HG03575 (cell line): ENCODE data around the gene FNDC1.

Experiments
- ATAC-seq: cut with Tn5 transposase; IDR thresholded peaks from one replicate; pipeline ENCODE4 v1.9.1; 2021; ENCODE audit not compliant: unreplicated experiment, insufficient number of reproducible peaks, low FRiP score; ENCODE audit errors: extremely low read depth

Gene FNDC1

DNA sequence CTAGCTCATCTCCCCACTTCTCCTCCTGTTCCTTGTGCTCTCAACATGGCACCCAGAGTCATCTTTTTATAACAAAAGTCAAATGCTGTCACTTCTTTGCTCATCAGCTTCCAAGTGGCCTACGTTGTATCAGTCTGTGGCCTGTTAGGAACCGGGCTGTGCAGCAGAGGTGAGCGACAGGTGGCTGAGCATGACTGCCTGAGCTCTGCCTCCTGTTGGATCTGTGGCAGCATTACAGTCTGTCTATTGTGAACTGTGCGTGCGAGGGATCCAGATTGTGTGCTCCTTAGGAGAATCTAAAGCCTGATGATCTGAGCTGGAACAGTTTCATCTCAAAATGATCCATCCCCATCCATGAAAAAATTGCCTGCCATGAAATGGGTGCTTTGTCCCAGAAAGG is 129.6 kb downstream of the FNDC1 start:
- no peak for ATAC-seq

DNA sequence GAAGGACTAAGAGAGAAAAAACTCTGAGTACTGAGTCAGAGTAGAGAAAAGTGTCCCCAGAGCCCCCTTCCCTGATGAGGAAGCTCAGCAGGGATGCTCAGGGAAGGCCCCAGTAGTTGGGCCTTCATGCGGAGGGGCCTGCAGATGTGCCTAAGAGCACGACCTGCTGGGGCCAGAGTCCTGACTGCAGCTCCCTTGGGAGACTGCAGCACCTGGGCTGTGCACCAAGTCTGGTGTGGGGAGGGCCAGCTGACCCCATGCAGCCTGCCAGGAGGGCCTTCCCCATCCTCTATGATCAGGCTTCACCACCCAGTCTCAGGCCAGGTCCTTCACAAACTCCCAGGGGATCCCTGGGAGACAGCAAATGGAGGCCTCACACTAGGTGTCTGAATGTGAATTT is 130.4 kb downstream of the FNDC1 start:
- no peak for ATAC-seq

DNA sequence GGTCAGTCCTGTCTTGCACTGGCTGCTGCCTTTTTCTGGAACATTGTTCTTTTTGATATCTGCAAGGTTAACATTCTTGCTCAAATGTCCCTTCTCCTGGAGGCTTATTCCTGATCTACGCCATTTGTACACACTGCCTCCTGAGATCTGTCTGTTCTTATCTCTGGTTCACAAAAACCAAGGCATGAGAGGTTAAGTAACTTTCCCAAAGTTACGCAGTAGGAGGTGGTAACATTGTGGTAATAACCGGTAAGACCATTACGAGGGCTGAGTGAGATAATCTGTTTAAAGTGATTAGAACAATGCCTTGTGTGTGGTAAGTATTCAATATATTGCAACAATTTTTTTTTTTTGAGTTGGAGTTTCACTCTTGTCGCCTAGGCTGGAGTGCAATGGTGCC is 132.1 kb downstream of the FNDC1 start:
- no peak for ATAC-seq

DNA sequence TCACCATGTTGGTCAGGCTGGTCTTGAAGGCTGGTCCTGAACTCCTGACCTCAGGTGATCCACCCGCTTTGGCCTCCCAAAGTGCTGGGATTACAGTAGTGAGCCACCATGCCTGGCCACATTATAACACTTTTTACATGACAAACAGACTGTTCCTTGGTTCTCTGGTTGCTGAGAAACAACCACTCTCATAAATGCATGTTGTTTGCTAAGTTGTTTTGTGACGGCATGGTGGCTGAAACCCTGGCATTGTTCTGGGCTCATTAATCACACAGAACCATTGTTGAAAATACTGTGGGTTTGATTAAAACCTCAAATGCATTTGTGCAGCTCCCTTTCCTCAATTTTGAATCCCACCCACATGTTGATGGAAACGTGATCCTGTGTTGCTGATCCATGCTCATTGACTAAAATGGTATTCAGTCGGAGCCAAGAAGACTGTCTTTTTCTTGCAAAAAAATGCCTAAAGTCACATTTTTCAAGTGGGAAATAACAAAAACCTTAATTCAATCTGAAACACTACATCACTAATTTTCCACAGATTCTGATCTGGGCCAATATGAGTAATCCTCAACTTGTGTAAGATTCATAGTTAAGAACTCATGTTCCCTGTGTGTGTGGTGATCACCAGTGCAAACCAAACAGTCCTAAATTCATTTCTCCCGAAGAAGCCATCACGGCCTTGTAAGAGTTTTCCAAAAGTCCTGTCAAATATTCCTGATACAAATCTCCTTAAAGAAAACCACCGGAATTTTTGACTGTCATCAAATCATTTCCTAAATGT is 132.8 kb downstream of the FNDC1 start:
- ATAC-seq, result no peak

DNA sequence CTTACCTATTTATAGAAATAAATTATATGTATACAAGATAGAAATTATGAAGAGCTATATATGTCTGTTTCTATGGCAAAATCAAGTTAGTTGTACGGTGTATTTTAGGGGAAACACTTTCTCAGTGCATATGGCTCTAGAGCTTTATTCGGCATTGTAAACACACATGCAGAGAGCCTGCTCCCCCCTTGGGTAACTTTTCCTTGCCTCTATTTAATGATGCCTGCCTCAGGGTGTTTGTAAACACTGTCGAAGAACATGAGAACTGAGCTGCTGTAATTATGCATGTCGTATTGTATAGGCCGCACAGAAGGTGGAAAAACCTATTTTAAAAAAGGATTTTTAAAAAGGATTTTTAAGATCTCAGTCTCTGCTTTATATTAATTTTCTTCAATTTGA is 133.4 kb downstream of the FNDC1 start:
- ATAC-seq, result no peak

DNA sequence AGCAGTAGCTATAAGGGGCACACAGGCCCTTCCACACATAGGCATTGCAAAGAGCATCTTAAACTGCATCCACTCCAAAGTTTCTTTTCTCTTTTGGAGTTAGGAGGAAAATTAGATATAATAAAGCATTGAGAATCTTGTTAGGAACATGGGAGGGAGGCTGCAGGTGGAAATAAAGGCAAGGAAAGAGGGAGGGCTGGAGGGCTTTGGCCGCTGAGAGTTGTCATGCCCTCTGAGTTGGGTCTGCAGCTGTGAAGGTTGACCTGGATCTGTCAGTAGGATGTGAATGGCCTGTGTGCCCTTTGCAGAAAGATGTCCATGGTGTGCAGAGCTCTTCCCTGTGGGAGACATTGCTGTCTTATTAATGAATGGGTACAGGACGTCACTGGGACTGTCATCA is 134.0 kb downstream of the FNDC1 start:
- no peak for ATAC-seq

DNA sequence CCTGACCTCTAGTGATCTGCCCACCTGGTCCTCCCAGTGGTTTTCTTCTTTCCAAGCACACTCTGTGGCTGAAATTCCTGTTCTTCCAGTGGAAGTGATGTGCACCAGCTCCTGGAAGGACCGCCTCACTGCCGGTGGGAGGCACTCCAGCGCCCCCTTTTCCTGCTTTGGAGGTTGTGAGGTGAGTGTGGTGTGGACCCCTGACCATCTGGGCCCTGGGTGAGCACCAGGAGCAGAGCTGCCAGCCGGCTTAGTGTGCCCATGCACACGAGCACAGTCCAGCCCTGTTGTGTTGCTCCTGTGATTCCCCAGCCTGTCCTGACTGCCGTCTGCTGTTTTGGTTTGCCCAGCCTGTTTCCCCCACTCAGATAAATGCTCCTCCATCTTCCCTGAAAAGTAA is 134.6 kb downstream of the FNDC1 start:
- no peak for ATAC-seq

DNA sequence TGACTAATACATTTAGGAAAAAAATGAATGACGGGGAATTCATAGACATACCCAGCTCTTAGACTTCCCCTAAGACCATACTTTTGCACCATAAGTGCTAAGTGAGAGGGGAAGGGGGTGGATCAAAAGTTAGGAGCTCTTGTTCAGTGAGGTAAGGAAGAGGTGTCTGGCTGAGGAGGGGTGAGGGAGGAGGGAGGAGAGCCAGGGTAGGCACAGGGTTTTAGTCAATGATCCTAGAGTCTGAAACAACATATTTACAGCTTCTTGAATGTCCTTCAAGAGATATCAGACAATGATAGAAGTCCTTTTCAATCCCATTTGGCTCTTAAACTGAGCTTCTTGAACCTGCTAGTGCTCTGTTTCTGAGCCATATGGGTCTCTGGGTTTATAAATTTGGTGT is 135.4 kb downstream of the FNDC1 start:
- no peak for ATAC-seq

DNA sequence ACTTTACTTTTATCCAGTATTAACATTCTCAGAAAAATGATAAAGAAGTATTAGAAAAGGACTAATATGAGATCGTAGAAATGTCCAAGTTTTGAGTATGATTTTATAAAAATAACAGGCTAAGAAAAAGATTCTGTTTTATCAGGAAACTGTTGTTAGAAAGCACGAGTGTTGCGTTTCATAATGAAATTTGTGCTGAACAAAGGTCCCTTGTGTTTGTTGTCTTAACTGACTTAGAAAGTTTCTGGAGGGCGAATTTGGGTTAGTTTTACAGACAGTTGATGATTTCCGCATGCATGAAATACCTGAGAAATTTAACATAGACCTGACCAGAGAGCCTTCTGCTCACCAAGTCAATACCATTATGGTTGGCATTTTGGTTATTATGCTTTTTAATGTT is 136.0 kb downstream of the FNDC1 start:
- no peak for ATAC-seq

DNA sequence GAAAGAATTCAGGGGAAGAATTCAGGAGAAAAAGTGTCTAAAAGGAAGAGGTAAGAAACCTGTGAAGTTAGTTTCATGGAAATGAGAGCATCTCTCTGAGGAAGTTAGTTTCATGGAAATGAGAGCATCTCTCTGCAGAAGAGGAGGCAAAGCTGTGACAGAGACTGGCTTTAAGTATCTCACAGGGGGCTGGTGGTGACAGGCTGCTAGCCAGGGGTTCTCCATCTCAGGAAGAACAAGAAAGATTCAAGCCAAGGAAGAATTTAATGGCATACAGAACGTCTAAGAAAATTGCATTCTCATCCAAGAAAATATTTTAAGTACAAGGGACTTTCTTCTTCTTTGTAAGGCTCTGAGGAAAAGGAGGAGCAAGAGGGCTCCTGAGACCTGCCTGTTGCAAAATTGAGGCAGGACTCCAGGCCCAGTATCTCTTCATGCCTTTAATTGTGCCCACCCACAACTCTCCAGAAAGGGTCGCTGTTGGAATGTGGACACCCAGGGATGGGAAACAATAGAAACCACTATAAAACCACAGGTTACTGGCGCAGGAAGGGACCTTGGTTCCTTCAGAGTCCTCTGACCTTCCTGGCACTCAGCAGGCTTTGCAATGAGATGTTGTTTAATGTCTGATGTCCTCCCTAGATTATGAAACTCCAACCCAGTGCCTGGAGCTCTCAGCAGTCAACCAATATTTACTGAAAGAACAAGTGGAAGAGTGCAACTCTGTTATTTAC is 136.8 kb downstream of the FNDC1 start:
- no peak for ATAC-seq

DNA sequence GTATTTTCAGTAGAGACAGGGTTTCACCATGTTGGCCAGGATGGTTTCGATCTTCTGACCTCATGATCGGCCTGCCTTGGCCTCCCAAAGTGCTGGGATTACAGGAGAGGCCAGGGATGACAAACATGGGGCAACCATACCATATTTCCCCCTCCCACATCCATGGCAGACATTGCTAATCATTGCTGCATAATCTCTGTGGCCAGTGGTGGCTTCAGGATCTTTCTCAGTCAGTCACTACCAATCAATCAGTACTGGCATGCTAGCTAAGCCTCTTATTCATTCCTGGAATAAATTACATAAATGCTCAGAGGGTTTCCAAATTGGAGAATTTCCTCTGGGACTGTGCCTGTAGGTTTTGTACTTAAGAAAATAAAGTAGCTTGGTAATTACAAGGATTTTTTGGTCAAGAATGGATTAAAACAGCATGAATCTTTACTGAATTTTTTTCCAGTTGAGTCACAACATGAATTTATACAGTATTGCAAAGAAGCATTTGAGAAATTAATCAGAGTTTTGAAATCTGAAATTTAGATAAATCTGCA is 138.1 kb downstream of the FNDC1 start:
- ATAC-seq, result no peak

DNA sequence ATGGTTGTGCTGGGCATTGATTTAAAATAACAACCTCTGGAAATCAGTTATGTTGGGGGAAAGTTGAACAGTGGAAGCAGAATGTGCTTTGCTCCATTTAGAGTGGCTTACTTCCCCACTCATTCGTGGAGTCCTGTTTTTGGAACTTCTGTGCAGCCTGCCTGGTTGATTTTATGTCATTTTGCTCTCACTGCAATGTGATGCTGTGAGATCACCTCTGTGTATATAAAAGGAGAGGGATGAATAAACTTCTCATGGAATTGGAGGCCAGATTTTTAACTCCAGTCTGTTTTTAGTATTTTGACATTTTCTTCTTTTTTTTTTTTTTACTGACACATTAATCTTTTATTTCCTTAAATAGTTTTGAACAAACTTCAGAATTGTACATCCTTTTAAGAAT is 139.0 kb downstream of the FNDC1 start:
- no peak for ATAC-seq

DNA sequence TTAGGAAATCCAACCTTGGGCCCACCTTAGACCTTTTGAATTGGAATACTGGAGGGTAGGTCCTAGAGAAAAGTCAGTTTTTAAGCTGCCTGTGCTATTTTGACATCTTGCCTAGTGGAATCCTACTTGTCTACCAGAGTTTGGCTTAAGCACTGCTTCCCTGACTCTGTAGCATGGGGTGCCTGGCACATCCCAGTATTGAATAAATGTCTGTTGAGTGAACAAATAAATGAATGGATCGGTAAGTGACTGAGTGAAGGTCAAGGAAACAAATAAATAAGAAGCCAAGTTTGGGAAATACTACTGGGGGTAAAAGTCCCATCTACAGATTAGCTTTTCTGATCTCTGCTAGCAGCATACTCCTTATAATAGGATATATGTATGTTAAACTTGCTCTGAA is 140.5 kb downstream of the FNDC1 start:
- ATAC-seq, result no peak

DNA sequence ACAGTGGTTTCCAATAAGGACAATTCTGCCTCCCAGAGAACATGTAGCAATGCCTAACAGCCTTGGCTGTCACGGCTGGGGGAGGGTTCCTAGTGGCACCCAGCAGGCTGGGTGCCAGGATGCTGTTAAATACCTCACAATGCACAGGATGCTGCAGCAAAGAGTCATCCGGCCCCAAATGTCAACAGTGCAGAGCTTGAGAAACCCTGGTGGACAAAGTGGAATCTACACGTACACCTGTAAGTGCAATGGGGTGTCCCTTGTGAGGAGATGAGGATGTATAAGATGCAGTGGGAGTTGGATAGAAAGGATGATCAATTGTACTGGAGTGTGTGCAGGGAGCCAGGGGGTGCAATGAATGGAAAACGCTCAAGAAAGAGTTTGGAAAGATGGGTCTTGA is 142.4 kb downstream of the FNDC1 start:
- no peak for ATAC-seq

DNA sequence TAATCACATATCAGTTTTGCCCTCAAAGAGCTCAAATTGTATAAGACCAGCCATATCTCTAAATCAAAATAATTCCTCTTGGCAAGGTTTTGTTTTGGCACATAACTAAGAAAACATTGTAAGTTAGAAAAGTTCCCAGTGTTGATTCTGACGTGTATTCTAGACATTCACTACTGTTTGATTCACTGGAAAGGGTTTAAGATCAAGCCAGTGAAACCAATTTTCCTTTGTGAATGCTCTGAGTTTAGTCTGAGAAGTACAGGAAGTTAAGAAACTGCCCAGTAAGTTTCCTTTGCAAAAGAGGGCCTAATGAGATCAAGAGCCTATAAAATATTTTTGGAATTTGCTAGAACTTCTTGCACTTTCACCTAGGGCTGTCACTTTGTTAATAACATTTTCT is 143.0 kb downstream of the FNDC1 start:
- no peak for ATAC-seq

DNA sequence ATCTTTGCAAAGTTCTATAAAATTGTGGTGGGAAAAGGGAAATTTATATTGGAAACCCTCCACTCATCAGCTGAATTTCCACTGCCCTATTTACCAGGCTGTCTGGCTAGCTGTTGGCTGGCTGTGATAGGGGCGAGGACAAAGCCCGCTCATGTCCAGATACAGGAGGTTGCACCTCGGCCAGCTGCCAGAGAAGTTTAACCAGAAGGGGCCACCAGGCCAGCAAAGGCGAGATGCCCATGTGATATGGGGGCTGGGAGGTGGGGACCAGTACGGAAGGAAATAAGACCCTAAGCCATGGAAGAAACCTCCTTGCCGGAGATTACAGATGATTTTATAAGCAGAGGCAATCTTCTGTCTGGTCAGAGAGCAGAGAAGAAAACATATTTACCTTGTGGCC is 143.8 kb downstream of the FNDC1 start:
- no peak for ATAC-seq

DNA sequence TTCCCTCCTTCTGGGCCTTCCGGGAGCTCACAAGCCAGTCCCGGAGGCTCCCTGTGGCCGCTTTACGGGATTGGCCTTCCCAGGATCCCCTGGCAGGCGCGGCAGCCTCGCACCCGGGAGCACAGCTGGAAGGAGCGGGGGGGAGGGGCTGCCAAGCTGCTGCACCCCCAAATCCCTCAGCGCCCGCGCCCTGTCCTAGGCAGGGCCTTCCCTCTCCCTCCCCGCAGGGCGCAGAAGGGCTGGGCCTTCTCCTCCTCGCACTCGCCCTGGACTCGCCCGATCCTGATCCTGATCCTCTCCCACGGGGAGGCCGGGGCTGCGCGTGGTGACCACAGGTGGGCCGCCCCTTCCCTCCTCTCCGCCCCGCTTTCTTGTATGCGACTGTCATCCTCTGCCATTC is 146.4 kb downstream of the FNDC1 start:
- no peak for ATAC-seq

DNA sequence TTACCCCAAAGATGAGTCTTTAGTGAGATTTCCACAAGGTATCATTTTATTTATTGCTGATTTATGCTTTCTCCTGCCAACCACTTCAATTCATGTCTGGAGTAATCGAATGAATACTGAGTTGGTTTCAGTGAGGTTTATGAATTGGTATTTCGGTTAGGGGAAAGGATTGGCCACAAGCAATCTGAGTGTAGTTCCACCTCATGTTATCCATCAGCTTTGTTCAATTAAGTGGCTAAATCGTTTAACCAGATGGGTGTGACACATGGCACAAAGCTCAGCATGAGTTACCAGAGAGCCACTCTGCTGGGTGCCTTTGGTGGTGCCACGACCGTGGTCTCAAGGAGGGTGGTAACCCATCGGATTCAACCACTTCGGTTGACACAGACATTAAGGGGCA is 148.2 kb downstream of the FNDC1 start:
- ATAC-seq, result no peak

DNA sequence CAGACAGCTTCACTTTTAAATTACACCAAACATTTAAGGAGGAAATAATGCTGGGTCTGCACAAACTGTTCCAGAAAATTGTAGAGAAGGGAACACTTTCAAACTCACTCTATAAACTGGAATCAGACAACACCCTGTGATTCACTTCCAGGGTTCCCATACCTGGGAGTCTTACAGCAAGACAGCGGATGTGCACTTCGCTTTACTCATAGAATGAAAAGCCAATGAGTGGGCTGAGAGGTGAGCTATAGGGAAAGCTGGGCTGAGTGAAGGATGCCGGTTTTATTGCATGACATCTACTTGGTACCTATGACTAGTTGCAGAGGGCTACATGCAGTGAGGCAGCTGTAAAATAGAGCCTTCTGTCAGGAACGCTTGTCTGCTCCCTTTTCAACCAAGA is 152.1 kb downstream of the FNDC1 start:
- ATAC-seq, result no peak
